GM19452 (cell line): ENCODE results near the gene CKAP4.
"Not testable (repeated sequence)": the region's sequence is repeated elsewhere in the genome, so short reads cannot be mapped to it uniquely, and the experiment has no call there.

Experiments used
- ATAC-seq: cut with Tn5 transposase; IDR thresholded peaks from one replicate; pipeline ENCODE4 v1.9.1; 2021; ENCODE audit not compliant: unreplicated experiment

Gene CKAP4, protein sequence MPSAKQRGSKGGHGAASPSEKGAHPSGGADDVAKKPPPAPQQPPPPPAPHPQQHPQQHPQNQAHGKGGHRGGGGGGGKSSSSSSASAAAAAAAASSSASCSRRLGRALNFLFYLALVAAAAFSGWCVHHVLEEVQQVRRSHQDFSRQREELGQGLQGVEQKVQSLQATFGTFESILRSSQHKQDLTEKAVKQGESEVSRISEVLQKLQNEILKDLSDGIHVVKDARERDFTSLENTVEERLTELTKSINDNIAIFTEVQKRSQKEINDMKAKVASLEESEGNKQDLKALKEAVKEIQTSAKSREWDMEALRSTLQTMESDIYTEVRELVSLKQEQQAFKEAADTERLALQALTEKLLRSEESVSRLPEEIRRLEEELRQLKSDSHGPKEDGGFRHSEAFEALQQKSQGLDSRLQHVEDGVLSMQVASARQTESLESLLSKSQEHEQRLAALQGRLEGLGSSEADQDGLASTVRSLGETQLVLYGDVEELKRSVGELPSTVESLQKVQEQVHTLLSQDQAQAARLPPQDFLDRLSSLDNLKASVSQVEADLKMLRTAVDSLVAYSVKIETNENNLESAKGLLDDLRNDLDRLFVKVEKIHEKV

DNA sequence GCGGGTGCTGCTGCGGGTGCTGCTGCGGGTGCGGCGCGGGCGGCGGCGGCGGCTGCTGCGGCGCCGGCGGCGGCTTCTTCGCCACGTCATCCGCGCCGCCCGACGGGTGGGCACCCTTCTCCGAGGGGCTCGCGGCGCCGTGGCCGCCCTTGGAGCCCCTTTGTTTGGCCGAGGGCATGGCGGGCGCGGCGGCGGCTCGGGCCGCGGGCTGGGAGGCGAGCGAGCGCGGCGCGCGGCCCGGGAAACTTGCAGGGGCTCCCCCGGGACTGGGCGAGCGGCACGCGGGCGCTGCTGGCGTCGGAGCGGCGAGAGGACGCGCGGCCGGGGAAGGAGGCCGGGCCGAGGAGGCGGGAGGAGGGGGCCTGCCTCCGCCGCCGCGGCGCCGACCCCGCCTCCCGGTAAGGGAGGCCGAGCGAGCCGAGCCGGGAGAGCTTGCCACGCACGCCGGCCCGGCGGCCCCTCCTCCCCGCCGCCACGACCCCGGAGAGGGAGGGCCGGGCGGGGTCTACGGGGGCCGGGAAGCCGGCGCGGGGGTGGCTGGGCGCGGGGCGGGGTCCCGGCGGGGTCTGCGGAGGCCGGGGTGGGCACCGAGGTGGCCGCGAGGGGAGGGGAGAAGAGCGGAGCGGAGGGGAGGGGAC is at the start of gene CKAP4:
CKAP4 (minus strand) TSS at position 347 of the 638 bp plus-strand sequence; CDS start at position 178, 169 bp downstream.
- peak; percentile 46 for ATAC-seq

DNA sequence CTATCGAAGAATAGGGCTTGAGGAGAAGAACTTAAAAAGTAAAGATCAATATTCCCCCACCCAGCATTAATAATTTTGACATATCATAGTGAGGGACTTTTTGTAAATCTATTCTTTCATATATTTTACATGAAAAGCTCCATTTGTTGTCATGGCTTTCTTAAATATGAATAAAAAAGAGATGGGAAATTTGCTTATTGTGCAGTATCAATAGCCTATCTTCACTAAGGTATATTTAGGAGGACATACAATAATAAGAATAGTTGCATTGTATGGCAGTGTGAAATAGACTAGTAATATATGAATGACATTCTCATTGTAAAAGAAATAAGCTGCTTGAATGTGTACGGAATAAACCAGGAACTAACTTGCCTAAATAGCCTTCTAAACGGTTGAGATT is 49.3 kb upstream of the CKAP4 start:
- ATAC-seq = no peak

DNA sequence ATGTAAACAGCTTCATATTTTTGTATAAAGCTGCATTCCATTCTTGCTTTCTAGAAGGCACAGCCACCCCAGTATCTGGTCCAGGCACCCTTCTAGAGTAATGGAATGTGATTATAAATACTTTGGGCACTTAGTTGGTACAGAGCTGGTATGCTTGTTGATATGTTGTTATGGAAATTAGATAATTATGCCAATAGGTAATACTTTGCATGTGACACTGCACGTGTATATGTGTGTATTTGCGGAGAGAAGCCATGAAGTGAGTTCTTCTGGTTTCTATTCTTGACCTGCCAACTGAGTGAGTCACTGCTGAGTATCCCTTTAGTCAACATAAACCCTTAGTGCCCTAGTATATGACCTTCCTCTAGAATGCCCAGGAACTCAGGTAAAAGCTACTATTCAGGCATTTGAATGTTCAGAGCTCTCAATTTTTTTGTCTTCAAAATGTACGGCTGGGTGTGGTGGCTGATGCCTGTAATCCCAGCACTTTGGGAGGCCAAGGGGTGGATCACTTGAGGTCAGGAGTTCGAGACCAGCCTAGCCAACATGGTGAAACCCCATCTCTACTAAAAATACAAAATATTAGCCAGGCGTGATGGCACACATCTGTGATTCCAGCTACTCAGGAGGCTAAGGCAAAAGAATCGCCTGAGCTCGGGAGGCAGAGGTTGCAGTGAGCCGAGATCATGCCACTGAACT is 48.5 kb upstream of the CKAP4 start:
- no peak for ATAC-seq

DNA sequence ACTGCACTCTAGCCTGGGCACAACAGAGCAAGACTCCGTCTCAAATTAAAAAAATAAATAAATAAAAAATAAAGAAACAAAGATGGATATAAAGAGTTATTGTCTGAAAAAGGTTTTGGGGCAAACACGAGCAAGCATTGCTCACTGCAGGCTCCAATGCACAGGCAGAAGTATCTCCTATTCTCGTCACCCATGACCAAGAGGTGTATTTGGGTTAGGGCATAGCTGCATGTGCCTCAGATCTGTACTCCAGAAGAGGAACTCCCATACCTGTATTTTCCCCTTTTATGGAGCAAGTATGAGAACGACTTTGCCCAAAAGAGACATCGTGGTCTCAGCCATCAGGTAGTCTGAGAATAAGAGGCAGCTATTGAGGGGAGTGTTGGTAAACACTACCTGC is 44.5 kb upstream of the CKAP4 start:
- ATAC-seq = no peak

- ATAC-seq = no peak
These were observed 43.5 kb upstream of the CKAP4 start for GRCh38 chr12:106291342-106291741.

DNA sequence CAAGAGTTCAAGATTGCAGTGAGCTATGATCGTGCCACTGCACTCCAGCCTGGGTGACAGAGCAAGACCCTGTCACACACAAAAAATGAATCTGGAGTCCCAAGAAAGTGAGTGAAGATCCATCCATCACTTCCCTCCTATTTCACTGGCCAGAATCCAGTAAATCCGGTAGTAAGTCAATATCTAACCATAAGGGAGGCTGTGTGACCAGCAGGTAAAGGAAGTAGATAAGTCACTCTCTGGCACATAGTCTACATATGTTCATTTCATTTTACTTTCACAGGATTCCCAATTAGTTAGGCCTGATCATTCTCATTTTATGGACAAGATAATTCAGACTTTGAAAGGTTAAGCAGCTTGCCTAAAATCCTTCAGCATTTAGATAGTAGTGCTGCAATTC is 42.8 kb upstream of the CKAP4 start:
- no peak for ATAC-seq

GRCh38 chr12:106289196-106289681 is 41.4 kb upstream of the CKAP4 start:
- no peak for ATAC-seq

GRCh38 chr12:106288494-106289195 is 40.8 kb upstream of the CKAP4 start:
- no peak for ATAC-seq

- no peak for ATAC-seq
These were observed 40.3 kb upstream of the CKAP4 start for GRCh38 chr12:106288101-106288493.

GRCh38 chr12:106287364-106287763 is 39.5 kb upstream of the CKAP4 start:
- no peak for ATAC-seq

- not testable (repeated sequence) for ATAC-seq
These were observed 38.8 kb upstream of the CKAP4 start for GRCh38 chr12:106286576-106287162.

DNA sequence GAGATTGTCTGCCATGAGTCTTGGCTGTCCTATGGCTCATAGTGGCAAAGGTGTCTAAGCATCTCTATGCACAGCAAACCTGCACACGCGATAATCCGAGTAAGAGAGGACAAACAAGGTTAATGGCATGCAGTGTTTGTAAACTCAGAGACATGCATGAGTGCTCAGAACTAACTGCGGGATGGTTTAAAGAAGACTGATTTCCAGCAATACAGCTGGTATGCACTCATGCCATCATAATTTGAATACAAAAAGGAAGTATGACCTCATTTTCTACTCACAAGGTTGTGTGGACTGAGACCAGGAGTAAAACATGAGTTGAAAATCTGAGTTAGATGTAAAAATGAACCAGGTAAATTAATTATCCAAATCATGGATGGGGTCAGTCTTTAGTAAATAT is 38.2 kb upstream of the CKAP4 start:
- no peak for ATAC-seq

GRCh38 chr12:106284358-106285105 is 36.7 kb upstream of the CKAP4 start:
- no peak for ATAC-seq

GRCh38 chr12:106282457-106283097 is 34.8 kb upstream of the CKAP4 start:
- peak; percentile 56 for ATAC-seq

GRCh38 chr12:106281804-106282203 is 34.0 kb upstream of the CKAP4 start:
- ATAC-seq = no peak

- no peak for ATAC-seq
These were observed 33.4 kb upstream of the CKAP4 start for GRCh38 chr12:106281056-106281782.

GRCh38 chr12:106280106-106280505 is 32.3 kb upstream of the CKAP4 start:
- no peak for ATAC-seq

- peak; percentile 84 for ATAC-seq
These were observed 28.4 kb upstream of the CKAP4 start for GRCh38 chr12:106276032-106276740.
